Spleen (tissue), 7 donors: Measurements from ENCODE around the gene KIAA0319L.

Source experiments
- CTCF ChIP-seq, 11 experiments: fragments of 200-600 bp in 7 of 11; fragments of 450-650 bp in 4 of 11; sonication (generic) in 4 of 11; IDR thresholded peaks in 8 of 11; conservative IDR thresholded peaks in 3 of 11; 1 replicate in 7 of 11; 2 replicates in 4 of 11; pipeline versions ENCODE4 v1.4.0 to v1.8.0; 2016 to 2021; ENCODE audit warnings: antibody characterized with exemption in 11 of 11, inconsistent platforms in 4 of 11, mild to moderate bottlenecking in 1 of 11
- POLR2AphosphoS5 ChIP-seq, 3 donors: sonication (generic); formaldehyde crosslinking; IDR thresholded peaks; one replicate each; pipeline ENCODE4 v1.5.1; 2017; ENCODE audit warnings: antibody characterized with exemption in 3 of 3
- donor health status: DM: no; HTN: no; CAD: no; lungs with moderate emphysema.
- donor health status: DM: no; HTN: no; CAD: no.
- donor health status: DM: no; HTN: no; CAD: no.

GRCh38 chr1:35557611-35558373, 589 bp upstream of the KIAA0319L start, which contains the start of gene NCDN:
- TF ChIP-seq CTCF (IDR thresholded peaks at IDR 0.05 in 8 of 11, conservative IDR thresholded peaks at IDR 0.05 in 3 of 11) (no peak), POLR2AphosphoS5 (IDR thresholded peaks at IDR 0.05) (peak; percentile 73 to 85 (median 73))
